Fibroblast of villous mesenchyme (primary cell): ENCODE results near the gene MAN1B1. TPM values are rescaled to one million over a fixed set of nuclear protein-coding genes. Genes with fewer than 3 reads are reported as not detected.

Experiments
- DNase-seq: peaks from one replicate; pipeline ENCODE4 v3.0.0-alpha.2; 2010; ENCODE audit warnings: low read depth
- H3K4me3 ChIP-seq: 2 replicates; pipeline ENCODE4 v1.5.1; 2011; ENCODE audit warnings: low read depth, mild to moderate bottlenecking, low read length
- total RNA-seq: library from RNA; depleted of rRNA; stranded (reverse); fragments of >200 nt; gene quantifications from 2 replicates; pipeline ENCODE4 v1.2.3, GENCODE V29; 2012
- TF ChIP-seq, protein P1 (sequence below): IDR thresholded peaks from 2 replicates; pipeline ENCODE4 v1.5.1; 2012; ENCODE audit warnings: low read depth, mild to moderate bottlenecking, low read length; ENCODE audit not compliant: insufficient read depth

MAN1B1 gene
- total RNA-seq, 1 donor: 65.6 TPM

DNA sequence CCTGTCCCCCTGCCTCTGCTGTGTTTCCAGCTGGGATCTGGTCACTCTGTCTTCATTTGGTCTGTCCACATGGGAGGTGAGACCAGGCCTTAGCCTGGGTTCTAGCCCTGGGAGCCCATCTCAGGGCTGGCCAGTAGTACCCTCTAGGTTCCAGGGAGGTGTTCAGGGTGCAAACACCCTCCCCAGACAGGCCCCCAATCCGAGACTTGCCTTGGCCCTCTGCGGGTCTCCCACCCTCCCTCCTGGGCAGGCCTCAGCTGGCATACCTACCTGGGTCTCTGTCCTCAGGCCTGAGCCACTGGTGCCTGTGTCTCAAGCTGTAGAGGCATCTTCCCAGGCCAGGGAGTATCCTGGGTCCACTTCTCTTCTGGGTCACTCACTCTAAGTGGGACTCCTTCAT lies 15.5 kb upstream of the MAN1B1 start:
- TF ChIP-seq, protein P1, sequence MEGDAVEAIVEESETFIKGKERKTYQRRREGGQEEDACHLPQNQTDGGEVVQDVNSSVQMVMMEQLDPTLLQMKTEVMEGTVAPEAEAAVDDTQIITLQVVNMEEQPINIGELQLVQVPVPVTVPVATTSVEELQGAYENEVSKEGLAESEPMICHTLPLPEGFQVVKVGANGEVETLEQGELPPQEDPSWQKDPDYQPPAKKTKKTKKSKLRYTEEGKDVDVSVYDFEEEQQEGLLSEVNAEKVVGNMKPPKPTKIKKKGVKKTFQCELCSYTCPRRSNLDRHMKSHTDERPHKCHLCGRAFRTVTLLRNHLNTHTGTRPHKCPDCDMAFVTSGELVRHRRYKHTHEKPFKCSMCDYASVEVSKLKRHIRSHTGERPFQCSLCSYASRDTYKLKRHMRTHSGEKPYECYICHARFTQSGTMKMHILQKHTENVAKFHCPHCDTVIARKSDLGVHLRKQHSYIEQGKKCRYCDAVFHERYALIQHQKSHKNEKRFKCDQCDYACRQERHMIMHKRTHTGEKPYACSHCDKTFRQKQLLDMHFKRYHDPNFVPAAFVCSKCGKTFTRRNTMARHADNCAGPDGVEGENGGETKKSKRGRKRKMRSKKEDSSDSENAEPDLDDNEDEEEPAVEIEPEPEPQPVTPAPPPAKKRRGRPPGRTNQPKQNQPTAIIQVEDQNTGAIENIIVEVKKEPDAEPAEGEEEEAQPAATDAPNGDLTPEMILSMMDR: no peak
- DNase-seq: no peak
- no peak overlapping the region for H3K4me3 ChIP-seq

DNA sequence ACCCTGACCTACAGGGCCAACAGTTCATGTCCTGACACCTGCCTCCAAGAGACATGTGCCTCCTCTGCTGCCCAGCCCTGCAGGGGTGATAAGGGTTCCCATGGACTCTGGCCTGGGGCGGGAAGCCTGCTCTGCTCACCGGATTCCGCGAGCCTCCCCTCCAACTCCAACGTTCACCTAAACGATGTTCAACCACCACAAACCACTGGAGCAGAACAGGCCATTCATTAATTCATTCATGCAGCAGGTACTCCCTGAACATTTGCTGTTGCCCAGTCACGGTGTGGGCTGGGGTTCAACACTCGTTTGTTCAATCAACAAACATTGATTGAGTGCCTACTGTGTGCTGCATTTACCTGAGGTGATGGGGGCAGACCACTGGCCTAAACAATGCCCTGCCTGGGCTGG lies 12.8 kb upstream of the MAN1B1 start:
- DNase-seq: no peak
- TF ChIP-seq, protein P1: no peak
- H3K4me3 ChIP-seq: no peak overlapping the region

DNA sequence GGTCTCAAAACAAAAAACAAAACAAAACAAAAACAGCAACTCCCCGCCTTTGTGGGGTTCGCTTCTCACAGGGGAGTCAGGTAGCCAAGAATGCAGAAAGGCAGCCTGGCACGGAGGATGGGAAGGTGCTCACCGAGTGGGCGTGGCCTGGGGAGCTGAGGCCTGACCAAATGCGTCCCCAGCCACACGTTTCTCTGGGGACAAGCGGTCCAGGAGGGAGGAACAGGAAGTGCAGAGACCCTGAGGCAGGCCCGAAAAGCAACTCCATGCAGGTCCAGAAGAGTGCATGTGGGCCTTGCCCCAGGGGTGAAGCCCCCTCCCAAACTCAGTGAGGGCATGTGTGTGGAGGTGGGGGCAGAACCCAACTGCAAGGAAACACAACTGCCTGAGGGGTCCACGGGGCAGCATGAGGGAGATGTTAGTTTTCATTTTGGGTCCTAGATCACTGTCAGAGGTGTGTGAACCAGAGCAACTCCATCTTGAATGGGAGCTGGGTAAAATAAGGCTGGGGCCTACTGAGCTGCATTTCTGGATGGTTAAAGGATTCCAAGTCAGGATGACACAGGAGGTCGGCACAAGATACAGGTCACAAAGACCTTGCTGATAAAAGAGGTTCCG lies 12.0 kb upstream of the MAN1B1 start:
- no peak for DNase-seq
- TF ChIP-seq, protein P1: no peak
- no peak overlapping the region for H3K4me3 ChIP-seq

DNA sequence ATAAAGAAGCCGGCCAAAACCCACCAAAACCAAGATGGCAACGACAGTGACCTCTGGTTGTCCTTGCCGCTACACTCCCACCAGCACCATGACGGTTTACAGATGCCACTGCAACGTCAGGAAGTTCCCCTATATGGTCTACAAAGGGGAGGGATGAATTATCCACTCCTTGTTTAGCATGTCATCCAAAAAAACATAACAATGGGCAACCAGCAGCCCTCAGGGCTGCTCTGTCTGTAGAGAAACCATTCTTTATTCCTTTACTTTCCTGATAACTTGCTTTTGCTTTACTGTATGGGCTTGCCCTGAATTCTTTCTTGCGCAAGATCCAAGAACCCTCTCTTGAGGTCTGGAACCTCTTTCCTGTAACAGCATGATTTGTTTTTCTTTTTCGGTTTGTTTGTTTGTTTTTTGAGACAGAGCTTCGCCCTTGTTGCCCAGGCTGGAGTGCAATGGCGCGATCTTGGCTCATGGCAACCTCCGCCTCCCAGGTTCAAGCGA lies 11.5 kb upstream of the MAN1B1 start:
- H3K4me3 ChIP-seq: no peak overlapping the region
- TF ChIP-seq, protein P1: no peak
- no peak for DNase-seq

DNA sequence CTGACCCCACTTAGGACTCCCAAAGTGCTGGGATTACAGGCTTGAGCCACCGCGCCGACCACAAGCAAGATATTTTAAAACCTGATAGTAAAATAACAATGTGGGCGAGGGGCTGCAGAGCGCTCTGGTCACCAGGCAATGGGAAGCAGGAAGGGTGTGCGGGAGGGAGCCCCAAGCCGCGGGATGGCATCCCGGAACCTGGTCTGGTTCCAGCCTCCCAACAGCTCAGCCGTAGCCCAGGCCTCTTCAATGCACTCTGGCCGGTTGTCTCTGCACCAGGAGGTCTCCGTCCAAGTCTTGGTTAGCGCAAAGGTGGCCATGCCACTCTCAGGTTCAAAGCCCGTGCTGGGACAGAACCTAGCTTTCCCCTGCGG lies 10.2 kb upstream of the MAN1B1 start:
- TF ChIP-seq, protein P1: no peak
- H3K4me3 ChIP-seq: peak overlapping the region; percentile 76
- no peak for DNase-seq

DNA sequence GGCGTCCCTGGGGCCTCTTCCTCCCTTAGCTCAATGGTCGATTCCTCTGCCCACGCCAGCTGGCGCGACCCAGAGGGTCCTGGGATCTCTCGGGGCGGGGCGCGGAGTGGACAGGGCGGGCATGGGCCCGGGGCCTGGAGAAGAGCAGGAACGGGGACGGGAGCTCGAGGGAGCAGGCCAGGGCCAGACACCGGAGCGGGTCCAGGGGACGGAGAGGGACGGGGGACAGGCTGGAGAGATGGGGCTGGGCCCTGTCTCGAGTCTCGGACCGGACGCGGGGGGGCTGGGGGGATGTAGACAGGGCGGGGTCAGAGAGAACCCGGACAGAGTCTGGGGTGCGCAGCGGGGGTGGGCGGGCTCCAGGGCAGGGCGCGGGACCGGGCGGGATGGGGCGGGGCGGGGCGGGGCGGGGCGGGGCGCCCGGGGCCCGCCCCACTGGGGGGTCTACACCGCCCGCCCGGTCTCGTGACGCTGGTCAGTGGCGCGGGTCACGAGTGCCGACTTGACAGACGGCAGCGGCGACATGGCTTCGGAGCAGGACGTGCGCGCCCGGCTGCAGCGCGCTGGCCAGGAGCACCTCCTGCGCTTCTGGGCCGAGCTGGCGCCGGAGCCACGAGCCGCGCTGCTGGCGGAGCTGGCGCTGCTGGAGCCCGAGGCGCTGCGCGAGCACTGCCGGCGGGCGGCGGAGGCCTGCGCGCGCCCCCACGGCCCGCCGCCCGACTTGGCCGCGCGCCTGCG lies 9.6 kb upstream of the MAN1B1 start, which contains the start of gene UAP1L1:
TSS of gene UAP1L1 (plus strand) at position 508 of the 738 bp plus-strand sequence. CDS start at position 524, 16 bp downstream.
- H3K4me3 ChIP-seq: peak within 1 kb of the TSS; percentile 76
- TF ChIP-seq, protein P1: no peak
- peak; percentile 78 for DNase-seq
